ENCODE measurements around the gene RNASE9.
"Not testable (repeated sequence)": the region's sequence is repeated elsewhere in the genome, so short reads cannot be mapped to it uniquely, and the experiment has no call there.

RNASE9 gene

GRCh38 chr14:20512177-20512905 is 48.5 kb downstream of the RNASE9 start:
- no peak overlapping the region for H3K4me3 ChIP-seq (ENCODE audit: low read depth in 1 of 2, low read length in 2 of 2)
- H3K27me3 ChIP-seq (ENCODE audit: low read depth, low read length): no peaks in the 10 kb centered on the region
- H3K4me1 ChIP-seq (ENCODE audit: control insufficient read depth in 1 of 2, insufficient read depth in 2 of 2, low read length in 2 of 2): no peaks in the 10 kb centered on the region
- no peaks in the 10 kb centered on the region for H3K36me3 ChIP-seq (ENCODE audit: control insufficient read depth in 1 of 2, insufficient read depth in 2 of 2, low read length in 2 of 2)
- H3K9me3 ChIP-seq (ENCODE audit: control insufficient read depth in 1 of 2, low read length in 2 of 2): no peaks in the 10 kb centered on the region
- no peak overlapping the region for H3K27ac ChIP-seq (ENCODE audit: low read length)

GRCh38 chr14:20508367-20508766 is 52.5 kb downstream of the RNASE9 start:
- no peaks in the 10 kb centered on the region for H3K4me1 ChIP-seq (ENCODE audit: control insufficient read depth in 1 of 2, insufficient read depth in 2 of 2, low read length in 2 of 2)
- no peak overlapping the region for H3K4me3 ChIP-seq (ENCODE audit: low read depth in 1 of 2, low read length in 2 of 2)
- no peaks in the 10 kb centered on the region for H3K27me3 ChIP-seq (ENCODE audit: low read depth, low read length)
- no peaks in the 10 kb centered on the region for H3K36me3 ChIP-seq (ENCODE audit: control insufficient read depth in 1 of 2, insufficient read depth in 2 of 2, low read length in 2 of 2)
- no peak overlapping the region for H3K27ac ChIP-seq (ENCODE audit: low read length)
- no peaks in the 10 kb centered on the region for H3K9me3 ChIP-seq (ENCODE audit: control insufficient read depth in 1 of 2, low read length in 2 of 2)

- not testable (repeated sequence) for H3K9me3 ChIP-seq (ENCODE audit: control insufficient read depth in 1 of 2, low read length in 2 of 2); H3K4me1 ChIP-seq (ENCODE audit: control insufficient read depth in 1 of 2, insufficient read depth in 2 of 2, low read length in 2 of 2); H3K27me3 ChIP-seq (ENCODE audit: low read depth, low read length); H3K4me3 ChIP-seq (ENCODE audit: low read depth in 1 of 2, low read length in 2 of 2); H3K27ac ChIP-seq (ENCODE audit: low read length); H3K36me3 ChIP-seq (ENCODE audit: control insufficient read depth in 1 of 2, insufficient read depth in 2 of 2, low read length in 2 of 2)
These were observed 53.3 kb downstream of the RNASE9 start for GRCh38 chr14:20507537-20507936.

- H3K4me1 ChIP-seq (ENCODE audit: control insufficient read depth in 1 of 2, insufficient read depth in 2 of 2, low read length in 2 of 2); H3K9me3 ChIP-seq (ENCODE audit: control insufficient read depth in 1 of 2, low read length in 2 of 2); H3K4me3 ChIP-seq (ENCODE audit: low read depth in 1 of 2, low read length in 2 of 2); H3K36me3 ChIP-seq (ENCODE audit: control insufficient read depth in 1 of 2, insufficient read depth in 2 of 2, low read length in 2 of 2); H3K27ac ChIP-seq (ENCODE audit: low read length); H3K27me3 ChIP-seq (ENCODE audit: low read depth, low read length): not testable (repeated sequence)
These were observed 54.1 kb downstream of the RNASE9 start for GRCh38 chr14:20506752-20507151.

GRCh38 chr14:20506276-20506675 is 54.6 kb downstream of the RNASE9 start:
- H3K27ac ChIP-seq (ENCODE audit: low read length): not testable (repeated sequence)

More at GRCh38 chr14:20506276-20506675, 54.6 kb downstream of the RNASE9 start:
- not testable (repeated sequence) for H3K4me3 ChIP-seq (ENCODE audit: low read depth in 1 of 2, low read length in 2 of 2); H3K36me3 ChIP-seq (ENCODE audit: control insufficient read depth in 1 of 2, insufficient read depth in 2 of 2, low read length in 2 of 2); H3K27me3 ChIP-seq (ENCODE audit: low read depth, low read length); H3K4me1 ChIP-seq (ENCODE audit: control insufficient read depth in 1 of 2, insufficient read depth in 2 of 2, low read length in 2 of 2); H3K9me3 ChIP-seq (ENCODE audit: control insufficient read depth in 1 of 2, low read length in 2 of 2)

Data from muscle layer of duodenum (tissue), 2 donors.